Endothelial cell (in vitro differentiated cells): ENCODE measurements around the gene CNOT6L. TPM values are rescaled to one million over a fixed set of nuclear protein-coding genes. Genes with fewer than 3 reads are reported as not detected.
A peak's percentile ranks its signal among the peaks of the same experiment; 100 is the strongest.

Source experiments
- DNase-seq: peaks from one replicate; pipeline ENCODE4 v3.0.0; 2021; ENCODE audit warnings: low spot score
- H3K27ac Mint-ChIP-seq: one replicate; pipeline ENCODE4 v1.8.0; 2021; ENCODE audit warnings: mixed read lengths, inconsistent platforms; ENCODE audit not compliant: unreplicated experiment
- H3K27me3 Mint-ChIP-seq: one replicate; pipeline ENCODE4 v1.8.0; 2021; ENCODE audit warnings: mild to moderate bottlenecking, moderate library complexity, mixed read lengths, inconsistent platforms; ENCODE audit not compliant: unreplicated experiment
- H3K36me3 Mint-ChIP-seq: one replicate; pipeline ENCODE4 v1.8.0; 2021; ENCODE audit warnings: mild to moderate bottlenecking, low read depth, mixed read lengths, inconsistent platforms; ENCODE audit not compliant: unreplicated experiment
- H3K4me1 Mint-ChIP-seq: one replicate; pipeline ENCODE4 v1.8.0; 2021; ENCODE audit warnings: mild to moderate bottlenecking, mixed read lengths, inconsistent platforms; ENCODE audit not compliant: unreplicated experiment
- H3K4me3 Mint-ChIP-seq: one replicate; pipeline ENCODE4 v1.8.0; 2021; ENCODE audit warnings: mild to moderate bottlenecking, mixed read lengths, inconsistent platforms; ENCODE audit not compliant: unreplicated experiment
- H3K9me3 Mint-ChIP-seq: one replicate; pipeline ENCODE4 v1.8.0; 2021; ENCODE audit warnings: mixed read lengths, inconsistent platforms; ENCODE audit not compliant: unreplicated experiment
- CTCF ChIP-seq: fragments of 200-600 bp; sonication (generic); IDR thresholded peaks from one replicate; pipeline ENCODE4 v1.5.0; 2021; ENCODE audit warnings: antibody characterized with exemption; ENCODE audit not compliant: unreplicated experiment
- total RNA-seq: library from RNA; stranded (reverse); fragmentation: NEBNext Ultra II Directional; extraction: Animal tissue kit (Norgen Biotek cat#: 25700); gene quantifications from one replicate; pipeline ENCODE4 v1.2.1, GENCODE V29; 2021; ENCODE audit not compliant: unreplicated experiment

CNOT6L gene
- total RNA-seq, 1 donor from 2014 or later = 35.3 TPM

DNA sequence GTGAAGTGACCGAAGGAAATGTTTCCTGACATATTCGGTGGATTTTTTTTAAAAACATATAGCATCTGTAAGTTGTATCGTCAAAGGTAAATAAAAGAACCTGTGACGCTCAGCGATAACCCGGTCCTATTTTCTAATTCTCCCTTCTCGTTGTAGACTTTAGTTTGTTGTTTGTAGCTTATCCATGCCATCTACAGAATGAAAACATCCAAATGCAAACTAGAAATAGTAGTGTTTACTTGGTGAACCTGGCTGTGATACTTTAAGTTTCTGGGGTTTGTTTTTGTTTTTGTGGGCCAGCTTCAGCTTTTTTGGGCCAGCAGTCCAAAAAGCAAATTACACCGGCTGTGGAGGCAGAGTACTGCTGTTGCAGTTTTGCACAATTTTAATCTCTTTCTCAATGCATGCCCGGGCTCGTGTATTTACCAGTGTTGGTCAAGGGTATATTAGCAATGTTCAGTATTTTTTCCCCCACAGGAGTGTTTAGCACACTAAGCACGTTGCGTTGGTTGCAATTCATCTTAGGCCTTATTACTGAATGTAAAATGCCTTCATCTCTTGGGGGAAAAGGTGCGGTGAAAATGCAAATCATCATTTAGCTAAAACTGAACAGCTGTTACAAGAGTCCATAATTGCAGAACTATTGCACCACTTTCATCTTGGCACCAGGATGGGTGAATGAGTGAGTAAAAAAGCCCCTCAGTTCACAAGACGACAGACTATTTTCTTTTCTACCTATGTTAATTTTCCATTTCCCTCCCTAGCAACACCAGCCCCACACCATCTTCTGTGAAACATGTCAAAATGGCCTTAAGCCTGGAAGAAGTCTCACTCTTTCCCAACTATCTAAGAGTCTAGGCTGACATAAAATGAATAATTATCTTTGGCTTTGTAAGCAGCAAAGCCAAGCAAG, 1.7 kb upstream of the CNOT6L start:
- H3K4me1 Mint-ChIP-seq = peaks cover 26% of the 10 kb centered on the region
- peaks cover 5% of the 10 kb centered on the region for H3K36me3 Mint-ChIP-seq
- H3K27me3 Mint-ChIP-seq = peaks cover 5% of the 10 kb centered on the region
- H3K4me3 Mint-ChIP-seq = peak overlapping the region; percentile 94
- H3K9me3 Mint-ChIP-seq = no peaks in the 10 kb centered on the region
- TF ChIP-seq CTCF = no peak
- DNase-seq = no peak
- H3K27ac Mint-ChIP-seq = peak overlapping the region; percentile 70

- H3K9me3 Mint-ChIP-seq = no peaks in the 10 kb centered on the region
- DNase-seq = peak; percentile 90
- peaks cover 5% of the 10 kb centered on the region for H3K36me3 Mint-ChIP-seq
- peak overlapping the region; percentile 94 for H3K4me3 Mint-ChIP-seq
- H3K4me1 Mint-ChIP-seq = peaks cover 26% of the 10 kb centered on the region
- no peak for TF ChIP-seq CTCF
- H3K27me3 Mint-ChIP-seq = peaks cover 5% of the 10 kb centered on the region
- H3K27ac Mint-ChIP-seq = peak overlapping the region; percentile 75
These were observed 878 bp upstream of the CNOT6L start for GRCh38 chr4:77819843-77820648.

DNA sequence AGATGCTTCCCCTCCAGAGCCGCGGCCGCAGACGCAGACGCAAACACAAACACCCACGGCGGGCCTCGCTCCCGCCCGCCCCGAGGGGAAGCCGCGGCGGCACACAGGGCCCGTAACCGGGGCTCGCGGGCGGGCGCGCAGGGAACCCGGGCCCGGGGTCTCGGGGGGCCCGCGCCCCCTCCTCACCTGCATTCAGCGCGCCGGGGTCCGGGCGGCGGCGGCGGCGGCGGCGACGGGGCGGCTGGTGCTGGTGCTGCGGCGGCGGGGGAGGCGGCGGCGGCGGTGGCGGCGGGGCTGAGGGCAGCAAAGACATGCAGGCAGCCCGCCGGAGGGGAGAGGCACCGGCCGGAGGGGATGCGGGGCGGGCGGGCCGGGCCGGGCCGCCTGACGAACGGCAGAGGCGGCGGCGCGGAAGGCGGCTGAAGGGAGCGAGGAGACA, 255 bp upstream of the CNOT6L start:
- H3K27me3 Mint-ChIP-seq = peaks cover 5% of the 10 kb centered on the region
- peak overlapping the region; percentile 100 for H3K4me3 Mint-ChIP-seq
- peaks cover 5% of the 10 kb centered on the region for H3K36me3 Mint-ChIP-seq
- peak; percentile 51 for DNase-seq
- no peaks in the 10 kb centered on the region for H3K9me3 Mint-ChIP-seq
- H3K27ac Mint-ChIP-seq = peak overlapping the region; percentile 96
- peaks cover 26% of the 10 kb centered on the region for H3K4me1 Mint-ChIP-seq
- no peak for TF ChIP-seq CTCF

- no peak for TF ChIP-seq CTCF
- peak; percentile 66 for DNase-seq
- peaks cover 26% of the 10 kb centered on the region for H3K4me1 Mint-ChIP-seq
- peak overlapping the region; percentile 82 for H3K27ac Mint-ChIP-seq
- peaks cover 5% of the 10 kb centered on the region for H3K27me3 Mint-ChIP-seq
- H3K9me3 Mint-ChIP-seq = no peaks in the 10 kb centered on the region
- peak overlapping the region; percentile 91 for H3K4me3 Mint-ChIP-seq
- peaks cover 5% of the 10 kb centered on the region for H3K36me3 Mint-ChIP-seq
These were observed 1.0 kb downstream of the CNOT6L start for GRCh38 chr4:77818073-77818601.
